Keratinocyte (primary cell): ENCODE results near the gene CEMP1. TPM values are rescaled to one million over a fixed set of nuclear protein-coding genes. Genes with fewer than 3 reads are reported as not detected.

Experiments used
- DNase-seq: peaks from one replicate; pipeline ENCODE4 v3.0.0-alpha.2; 2011; ENCODE audit warnings: low read depth, missing footprints, low spot score
- FAIRE-seq: peaks from 2 replicates; lab custom pipeline; 2011; peaks lifted over from hg19 to GRCh38; lab: Jason Lieb, UNC
- H2AFZ ChIP-seq: 2 replicates; pipeline ENCODE4 v1.6.0; 2012; ENCODE audit warnings: low read length, control low read depth, inconsistent platforms; ENCODE audit not compliant: control insufficient read depth
- H3K27ac ChIP-seq: 2 replicates; pipeline ENCODE4 v1.5.1; 2011; ENCODE audit warnings: low read length; ENCODE audit not compliant: control insufficient read depth, insufficient read depth
- H3K27me3 ChIP-seq: 3 replicates; pipeline ENCODE4 v1.6.0; 2011; ENCODE audit warnings: low read length; ENCODE audit not compliant: control insufficient read depth, insufficient read depth; ENCODE audit errors: extremely low read depth
- H3K36me3 ChIP-seq, 2 experiments: 2 replicates in 1 of 2; 3 replicates in 1 of 2; pipeline ENCODE4 v1.5.1; 2011; ENCODE audit warnings: low read length in 2 of 2, mild to moderate bottlenecking in 1 of 2; ENCODE audit not compliant: control insufficient read depth in 2 of 2, insufficient read depth in 2 of 2; ENCODE audit errors: extremely low read depth in 1 of 2
- H3K4me1 ChIP-seq: 3 replicates; pipeline ENCODE4 v1.5.1; 2011; ENCODE audit warnings: low read length; ENCODE audit not compliant: control insufficient read depth, insufficient read depth; ENCODE audit errors: extremely low read depth
- H3K4me2 ChIP-seq: 3 replicates; pipeline ENCODE4 v1.6.0; 2011; ENCODE audit warnings: low read depth, low read length; ENCODE audit not compliant: control insufficient read depth, insufficient read depth; ENCODE audit errors: extremely low read depth
- H3K4me3 ChIP-seq, 3 experiments: fragments of 200-600 bp in 1 of 3; sonication (generic) in 1 of 3; 2 replicates in 2 of 3; 3 replicates in 1 of 3; pipeline ENCODE4 v1.5.1; 2011 to 2016; ENCODE audit warnings: low read length in 3 of 3, mild to moderate bottlenecking in 3 of 3, control low read depth in 2 of 3, inconsistent platforms in 1 of 3, low read depth in 1 of 3, mixed read lengths in 1 of 3, mixed run types in 1 of 3, moderate library complexity in 1 of 3; ENCODE audit not compliant: control insufficient read depth in 2 of 3, insufficient read depth in 2 of 3; ENCODE audit errors: extremely low read depth in 1 of 3
- H3K79me2 ChIP-seq: 2 replicates; pipeline ENCODE4 v1.6.0; 2012; ENCODE audit warnings: low read length; ENCODE audit not compliant: control insufficient read depth, insufficient read depth
- H3K9ac ChIP-seq: 3 replicates; pipeline ENCODE4 v1.6.0; 2011; ENCODE audit warnings: low read length; ENCODE audit not compliant: control insufficient read depth, insufficient read depth; ENCODE audit errors: extremely low read depth
- H3K9me1 ChIP-seq: 3 replicates; pipeline ENCODE4 v1.6.0; 2011; ENCODE audit warnings: low read length; ENCODE audit not compliant: control insufficient read depth, insufficient read depth; ENCODE audit errors: extremely low read depth
- H3K9me3 ChIP-seq: 2 replicates; pipeline ENCODE4 v1.5.1; 2012; ENCODE audit warnings: low read depth, low read length; ENCODE audit not compliant: control insufficient read depth
- H4K20me1 ChIP-seq: 3 replicates; pipeline ENCODE4 v1.6.0; 2011; ENCODE audit warnings: low read length; ENCODE audit not compliant: control insufficient read depth, insufficient read depth; ENCODE audit errors: extremely low read depth
- EZH2 ChIP-seq: IDR thresholded peaks from one replicate; pipeline ENCODE4 v1.6.1; 2012; ENCODE audit warnings: inconsistent platforms, mild to moderate bottlenecking, low read length, moderate library complexity
- dilution Hi-C: fragments of 300-500 bp; cut with MboI; formaldehyde crosslinking; loops from one replicate; pipeline ENCODE4 v1.7.0; 2020; ENCODE audit warnings: low sequenced_read_pairs; ENCODE audit not compliant: extremely low pct_ligation_motif_present
- polyA plus RNA-seq, 5 experiments: library from polyadenylated mRNA; depleted of rRNA in 3 of 5; stranded (reverse) in 3 of 5; stranded (forward) in 1 of 5; unstranded in 1 of 5; fragments of >200 nt; gene quantifications; 1 replicate in 1 of 5; 2 replicates in 3 of 5; 3 replicates in 1 of 5; pipeline versions ENCODE4 v1.2.1 to v1.2.3, GENCODE V29; 2011 to 2012; ENCODE audit warnings: missing spikeins in 2 of 5, low read depth in 1 of 5, low replicate concordance in 1 of 5
- TF ChIP-seq, protein P1 (sequence below), 3 experiments: IDR thresholded peaks in 1 of 3; conservative IDR thresholded peaks in 1 of 3; optimal IDR thresholded peaks in 1 of 3; 2 replicates in 2 of 3; 3 replicates in 1 of 3; pipeline versions ENCODE3 to v1.5.1; 2011; ENCODE audit warnings: low read length in 3 of 3, mild to moderate bottlenecking in 3 of 3, moderate library complexity in 2 of 3, control low read depth in 1 of 3, inconsistent platforms in 1 of 3; ENCODE audit not compliant: insufficient read depth in 2 of 3; ENCODE audit errors: extremely low read depth in 1 of 3

Gene CEMP1
- polyA plus RNA-seq, 1 donor (not counting 4 experiments of a cell fraction or from before 2014, with no cell fraction given): not detected

GRCh38 chr16:2527784-2528100 lies 3.5 kb downstream of the CEMP1 start:
- Histone ChIP-seq H3K27ac (no peak overlapping the region), H4K20me1 (peaks cover 4% of the 10 kb centered on the region), H3K9ac (no peak overlapping the region)

DNA sequence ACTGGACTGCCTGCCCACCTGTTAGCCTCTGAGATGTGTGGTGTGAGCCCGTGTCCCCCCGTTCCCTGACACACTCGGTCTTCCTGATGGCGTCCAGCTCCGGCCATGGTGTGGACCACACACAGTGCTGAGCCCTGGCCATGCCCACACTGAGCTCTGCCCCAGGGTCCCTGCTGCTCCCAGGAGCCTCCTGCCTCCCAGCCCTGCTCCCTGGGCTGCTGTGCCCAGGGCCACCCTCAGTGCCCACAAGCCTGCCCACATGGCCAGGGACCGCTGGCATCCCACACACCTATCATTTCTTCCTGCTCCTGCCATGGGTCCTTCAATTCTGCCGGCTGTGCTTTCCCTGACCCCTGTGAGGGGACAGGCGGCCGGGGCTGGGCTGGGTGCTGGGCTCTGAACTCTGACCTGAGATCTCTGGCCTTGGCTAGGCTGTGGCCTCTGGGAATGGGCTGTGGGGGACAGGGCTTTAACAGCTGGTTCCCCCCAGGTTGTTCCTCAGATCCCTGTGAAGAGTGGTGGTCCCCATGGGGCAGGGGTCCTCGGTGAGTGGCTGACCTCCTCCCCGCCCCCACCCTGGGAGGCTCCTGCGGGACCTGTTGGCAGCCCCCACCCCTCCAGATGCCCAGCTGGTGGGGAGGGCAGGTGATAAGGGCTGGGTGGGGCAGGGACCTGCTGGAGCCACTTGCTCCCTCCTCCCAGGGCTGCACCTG lies 4.0 kb downstream of the CEMP1 start:
- peaks cover 8% of the 10 kb centered on the region for H3K4me1 ChIP-seq
- peaks cover 23 to 46% of the 10 kb centered on the region in 2 experiments for H3K36me3 ChIP-seq
- H3K9me1 ChIP-seq: no peaks in the 10 kb centered on the region
- TF ChIP-seq EZH2: no peak
- TF ChIP-seq, protein P1, sequence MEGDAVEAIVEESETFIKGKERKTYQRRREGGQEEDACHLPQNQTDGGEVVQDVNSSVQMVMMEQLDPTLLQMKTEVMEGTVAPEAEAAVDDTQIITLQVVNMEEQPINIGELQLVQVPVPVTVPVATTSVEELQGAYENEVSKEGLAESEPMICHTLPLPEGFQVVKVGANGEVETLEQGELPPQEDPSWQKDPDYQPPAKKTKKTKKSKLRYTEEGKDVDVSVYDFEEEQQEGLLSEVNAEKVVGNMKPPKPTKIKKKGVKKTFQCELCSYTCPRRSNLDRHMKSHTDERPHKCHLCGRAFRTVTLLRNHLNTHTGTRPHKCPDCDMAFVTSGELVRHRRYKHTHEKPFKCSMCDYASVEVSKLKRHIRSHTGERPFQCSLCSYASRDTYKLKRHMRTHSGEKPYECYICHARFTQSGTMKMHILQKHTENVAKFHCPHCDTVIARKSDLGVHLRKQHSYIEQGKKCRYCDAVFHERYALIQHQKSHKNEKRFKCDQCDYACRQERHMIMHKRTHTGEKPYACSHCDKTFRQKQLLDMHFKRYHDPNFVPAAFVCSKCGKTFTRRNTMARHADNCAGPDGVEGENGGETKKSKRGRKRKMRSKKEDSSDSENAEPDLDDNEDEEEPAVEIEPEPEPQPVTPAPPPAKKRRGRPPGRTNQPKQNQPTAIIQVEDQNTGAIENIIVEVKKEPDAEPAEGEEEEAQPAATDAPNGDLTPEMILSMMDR (optimal IDR thresholded peaks at IDR 0.05 in 1 of 3, IDR thresholded peaks at IDR 0.05 in 1 of 3, conservative IDR thresholded peaks at IDR 0.05 in 1 of 3; ENCODE audit: extremely low read depth in 1 of 3, insufficient read depth in 2 of 3, low read length in 3 of 3): no peak
- no peak overlapping the region for H3K4me3 ChIP-seq
- H3K27me3 ChIP-seq: no peaks in the 10 kb centered on the region
- FAIRE-seq (no peak), DNase-seq (no peak)
- no peak overlapping the region for H3K27ac ChIP-seq
- no peaks in the 10 kb centered on the region for H3K9me3 ChIP-seq
- peaks cover 4% of the 10 kb centered on the region for H4K20me1 ChIP-seq
- dilution Hi-C loops: no loop called here
- H3K9ac ChIP-seq: no peak overlapping the region
- H3K79me2 ChIP-seq: peaks cover 3% of the 10 kb centered on the region
- no peak overlapping the region for H2AFZ ChIP-seq
- H3K4me2 ChIP-seq: no peak overlapping the region

More at GRCh38 chr16:2527784-2528100, 3.5 kb downstream of the CEMP1 start:
- H3K4me1 ChIP-seq: peaks cover 12% of the 10 kb centered on the region
- no peaks in the 10 kb centered on the region for H3K9me1 ChIP-seq
- no peak for TF ChIP-seq EZH2
- TF ChIP-seq, protein P1 (optimal IDR thresholded peaks at IDR 0.05 in 1 of 3, IDR thresholded peaks at IDR 0.05 in 1 of 3, conservative IDR thresholded peaks at IDR 0.05 in 1 of 3; ENCODE audit: extremely low read depth in 1 of 3, insufficient read depth in 2 of 3, low read length in 3 of 3): no peak
- DNase-seq (no peak), FAIRE-seq (no peak)
- no peaks in the 10 kb centered on the region for H3K9me3 ChIP-seq
- no peak overlapping the region for H3K4me3 ChIP-seq
- H3K79me2 ChIP-seq: peaks cover 3% of the 10 kb centered on the region
- dilution Hi-C loops: no loop called here
- H3K27me3 ChIP-seq: no peaks in the 10 kb centered on the region
- no peak overlapping the region for H3K4me2 ChIP-seq
- no peak overlapping the region for H2AFZ ChIP-seq
- peaks cover 23 to 46% of the 10 kb centered on the region in 2 experiments for H3K36me3 ChIP-seq
